Neural cell (in vitro differentiated cells): ENCODE measurements around the gene GIMAP4.

ENCODE experiments used
- CTCF ChIP-seq: fragments of 450-650 bp; IDR thresholded peaks from 2 replicates; pipeline ENCODE4 v1.5.1; 2014; ENCODE audit warnings: antibody characterized with exemption, mild to moderate bottlenecking, moderate library complexity; ENCODE audit not compliant: poor library complexity, severe bottlenecking
- EZH2 ChIP-seq: fragments of 200-600, 300-800 bp; shearing (Covaris generic), sonication (generic); IDR thresholded peaks from 2 replicates; pipeline ENCODE4 v1.6.1; 2014; ENCODE audit warnings: antibody characterized with exemption, low read length, borderline replicate concordance, mild to moderate bottlenecking; ENCODE audit not compliant: insufficient read depth, poor library complexity, severe bottlenecking
- POLR2AphosphoS5 ChIP-seq: IDR thresholded peaks from 2 replicates; pipeline ENCODE4 v1.6.1; 2012
- TAF1 ChIP-seq: IDR thresholded peaks from 2 replicates; pipeline ENCODE4 v1.6.1; 2012; ENCODE audit warnings: low read depth

GRCh38 chr7:150566123-150566522 lies 1.1 kb upstream of the GIMAP4 start:
- no peak for TF ChIP-seq CTCF
- no peak for TF ChIP-seq POLR2AphosphoS5
- no peak for TF ChIP-seq TAF1
- TF ChIP-seq EZH2 = no peak
